ENCODE data around the gene NABP1.

GRCh38 chr2:191693778-191694177, 15.8 kb downstream of the NABP1 start:
- TF ChIP-seq CTCF (IDR thresholded peaks at IDR 0.05; ENCODE audit: poor library complexity, severe bottlenecking) (no peak), POLR2AphosphoS5 (IDR thresholded peaks at IDR 0.05) (no peak), TAF1 (IDR thresholded peaks at IDR 0.05; ENCODE audit: low read depth) (no peak), EP300 (conservative IDR thresholded peaks at IDR 0.05; ENCODE audit: poor library complexity, severe bottlenecking) (no peak)

Data from neural cell (in vitro differentiated cells).